Head of caudate nucleus (tissue), 42 donors: Measurements from ENCODE around the gene SEMA6B.
"Not testable (repeated sequence)": the region's sequence is repeated elsewhere in the genome, so short reads cannot be mapped to it uniquely, and the experiment has no call there.

ENCODE experiments used
- DNase-seq, 42 donors: peaks; one replicate each; pipeline versions ENCODE4 v3.0.0 to v3.0.0-alpha.2; 2020 to 2021; ENCODE audit warnings: mixed read lengths in 7 of 42
- intact Hi-C: fragments of 100-400 bp; cut with DNase I; formaldehyde crosslinking; loops from one replicate; pipeline ENCODE4 v1.15.0; 2022

Gene SEMA6B

DNA sequence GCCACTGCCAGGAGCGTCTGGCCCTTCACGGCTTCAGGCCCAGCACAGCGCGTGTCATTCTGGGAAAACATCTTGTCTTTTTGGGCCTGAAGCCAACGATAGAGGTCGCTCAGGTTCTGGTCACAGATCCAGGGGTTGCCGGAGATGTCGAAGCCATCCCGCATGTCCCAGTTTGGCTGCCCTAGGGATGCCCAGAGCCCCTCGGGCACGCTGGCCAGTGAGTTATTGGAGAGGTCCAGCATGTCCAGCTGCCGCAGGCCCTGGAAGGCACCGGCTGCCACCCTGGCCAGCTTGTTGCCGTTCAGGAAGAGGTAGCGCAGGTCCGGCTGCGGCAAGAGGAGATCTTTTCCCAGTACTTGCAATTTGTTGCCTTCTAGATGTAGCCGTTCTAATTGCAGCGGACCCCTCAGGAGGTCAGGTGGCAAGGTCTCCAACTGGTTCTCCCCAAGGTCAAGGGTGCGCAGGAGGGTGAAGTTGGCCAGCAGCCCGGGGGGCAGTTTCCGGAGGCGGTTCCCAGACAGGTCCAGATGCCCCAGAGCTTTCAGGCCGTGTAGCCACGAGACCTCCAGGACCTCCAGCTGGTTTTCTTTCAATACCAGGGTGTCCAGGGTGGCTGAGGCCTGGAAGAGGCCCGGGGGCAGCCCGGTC, 21.4 kb downstream of the SEMA6B start:
- DNase-seq, result no peak
- intact Hi-C loops, result no loop called here

DNA sequence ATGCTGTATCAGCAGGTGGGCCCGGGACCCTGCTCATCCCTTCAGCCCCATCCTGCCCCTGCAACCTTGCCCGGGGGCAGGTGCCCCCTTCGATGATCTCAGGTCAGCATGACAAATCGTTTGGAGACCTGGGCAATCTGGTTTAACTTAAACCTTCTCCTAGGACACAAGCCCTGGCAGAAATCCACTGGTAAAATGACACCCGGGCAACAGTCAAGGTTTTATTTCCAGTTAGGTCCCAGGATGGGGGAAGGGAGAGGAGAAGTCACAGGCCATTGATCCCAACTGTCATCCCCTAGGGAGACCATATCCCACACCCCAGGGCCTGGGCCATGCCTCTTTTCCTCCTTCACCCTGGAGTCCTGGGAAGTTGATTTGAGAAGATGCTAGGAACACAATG, 22.7 kb downstream of the SEMA6B start:
- intact Hi-C loops, result no loop called here
- no peak for DNase-seq

DNA sequence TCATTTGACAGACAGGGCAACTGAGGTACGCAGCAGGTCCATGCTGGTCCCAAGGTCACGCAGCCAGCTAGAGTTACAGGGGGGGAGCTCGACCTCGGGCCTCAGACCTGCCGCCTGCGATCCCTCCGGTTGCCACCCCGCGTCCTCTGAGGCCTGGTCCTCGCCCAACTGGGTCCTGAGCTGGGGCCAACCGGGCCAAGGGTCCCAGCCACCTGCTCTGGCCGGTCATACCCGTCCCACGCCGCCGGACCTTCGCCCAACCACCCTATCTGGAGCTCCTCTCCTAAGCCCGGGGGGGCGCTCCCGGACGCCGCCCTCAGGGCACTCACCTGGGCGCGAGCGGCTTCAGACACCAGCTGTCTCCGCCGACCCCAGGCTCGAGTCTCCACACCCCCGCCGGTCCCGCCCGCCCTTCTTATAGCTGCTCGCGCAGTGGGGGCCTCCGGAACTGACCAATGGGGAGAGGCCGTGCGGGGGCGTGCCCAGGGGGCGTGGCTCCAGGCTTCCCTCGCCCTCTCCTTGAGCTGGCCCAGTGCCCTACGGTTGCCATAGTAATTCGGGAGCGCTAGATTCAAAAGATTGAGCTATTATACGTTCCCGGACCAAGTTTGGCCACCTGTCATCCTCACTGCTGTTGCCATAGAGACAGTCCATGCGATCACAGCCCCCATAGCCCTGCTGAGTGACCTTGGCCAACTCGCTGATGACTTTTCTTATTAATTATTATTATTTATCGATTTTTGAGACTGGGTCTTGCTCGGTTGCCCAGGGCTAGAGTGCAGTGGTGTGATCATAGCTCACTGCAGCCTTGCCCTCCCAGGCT, 24.4 kb downstream of the SEMA6B start, which contains the start of gene PLIN5:
PLIN5 (minus strand) TSS at position 389 of the 823 bp plus-strand sequence. CDS start 1,150 bp downstream, outside the sequence.
- peak; percentile 44 to 84 (median 71) for DNase-seq
- intact Hi-C loops, result no loop called here

DNA sequence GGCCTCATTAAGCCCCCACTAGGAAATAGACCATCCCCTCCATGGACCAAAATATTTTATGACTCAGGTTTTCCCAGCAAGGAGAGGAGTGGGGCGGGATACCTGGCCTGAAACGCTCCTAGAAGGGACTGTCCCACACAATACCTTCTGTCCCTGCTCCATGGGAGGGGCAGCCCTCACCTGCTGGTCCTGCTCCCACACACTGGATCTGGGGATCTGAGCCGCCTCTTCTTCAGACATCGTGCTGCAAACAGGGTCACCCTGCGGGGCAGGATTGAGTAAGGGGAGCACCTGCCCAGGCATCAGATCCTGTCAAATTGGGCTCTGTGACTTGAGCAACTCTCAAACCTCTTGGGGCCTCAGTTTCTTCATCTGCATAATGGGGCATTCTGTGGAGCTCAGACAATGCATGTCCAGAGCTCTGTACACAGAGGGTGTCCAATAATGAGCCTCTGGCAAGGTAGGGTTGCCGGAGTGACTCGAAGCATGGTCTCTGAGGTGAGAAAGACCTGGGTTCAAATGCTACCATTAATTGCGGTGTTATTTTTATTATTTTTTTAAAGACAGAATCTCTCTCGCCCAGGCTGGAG, 25.6 kb downstream of the SEMA6B start:
- intact Hi-C loops, result no loop called here
- no peak for DNase-seq

DNA sequence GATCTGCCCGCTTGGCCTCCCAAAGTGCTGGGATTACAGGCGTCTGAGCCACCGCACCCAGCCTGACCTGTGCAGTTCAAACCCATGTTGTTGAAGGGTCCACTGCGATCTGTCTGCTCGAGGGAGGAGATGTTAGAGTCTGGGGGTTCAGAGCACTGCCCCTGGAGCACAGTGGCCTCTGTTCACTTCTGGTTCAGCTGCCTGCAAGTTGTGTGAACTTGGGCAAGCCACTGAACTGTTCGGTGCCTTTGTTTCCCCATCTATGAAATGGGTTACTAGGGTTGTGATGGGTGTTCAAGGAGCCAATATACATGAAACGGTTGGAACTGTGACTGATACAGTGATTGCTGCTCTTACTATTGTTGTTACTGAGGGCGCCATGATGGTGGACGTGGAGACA, 26.1 kb downstream of the SEMA6B start:
- DNase-seq, result no peak
- intact Hi-C loops, result no loop called here

DNA sequence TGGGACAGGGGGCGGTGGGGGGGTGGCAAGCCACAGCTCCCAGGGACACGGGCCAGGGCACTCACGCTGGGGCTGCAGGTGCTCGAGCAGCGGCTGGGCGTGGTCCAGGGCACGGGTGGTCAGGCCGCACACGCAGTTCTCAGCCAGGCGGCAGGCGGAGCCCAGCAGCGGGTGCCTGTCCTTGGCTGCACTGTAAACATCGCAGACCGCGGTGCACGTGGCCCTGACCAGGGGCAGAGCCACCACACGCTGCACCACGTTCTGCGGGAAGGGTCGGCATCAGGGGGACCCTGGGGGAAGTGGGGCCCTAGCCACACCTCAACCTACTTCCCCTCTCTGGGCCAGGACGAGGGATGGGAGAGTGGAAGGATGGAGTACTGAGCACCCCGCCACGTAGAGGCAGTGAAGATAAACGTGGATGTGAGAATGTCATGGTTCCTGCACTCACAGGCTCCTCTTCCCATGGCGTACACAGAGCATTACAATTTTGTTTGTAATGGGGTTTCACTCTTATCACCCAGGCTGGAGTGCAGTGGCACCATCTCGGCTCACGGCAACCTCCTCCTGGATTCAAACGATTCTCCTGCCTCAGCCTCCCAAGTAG, 27.8 kb downstream of the SEMA6B start:
- DNase-seq, result no peak
- intact Hi-C loops, result no loop called here

DNA sequence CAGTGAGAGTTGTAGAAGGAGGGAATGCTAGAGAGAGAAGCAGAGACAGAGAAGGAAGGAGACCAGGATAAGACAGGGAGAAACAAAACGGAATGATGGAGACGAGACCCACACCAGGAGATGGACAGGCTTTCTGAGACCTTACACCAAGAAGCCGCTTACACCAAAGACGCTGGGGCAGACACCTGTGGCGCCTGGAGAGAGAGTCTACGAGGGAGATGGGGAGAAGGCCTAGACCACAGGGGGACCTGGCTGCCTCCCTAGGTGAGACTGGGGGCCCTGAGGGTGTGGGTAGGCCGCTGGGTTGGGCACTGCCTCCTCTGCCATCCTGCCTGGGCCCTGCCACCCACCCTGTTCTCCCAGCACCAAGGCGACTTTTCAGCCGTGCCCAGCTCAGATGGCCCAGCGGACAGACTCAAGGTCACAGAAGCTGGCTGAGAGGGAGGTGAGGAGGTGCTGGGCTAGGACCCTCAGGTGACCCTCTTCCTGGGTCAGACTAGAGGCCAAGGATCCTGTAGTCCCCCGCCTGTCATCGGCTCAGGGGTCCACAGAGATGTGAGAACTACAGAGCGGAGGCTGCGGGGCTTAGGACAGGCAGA, 29.5 kb downstream of the SEMA6B start:
- intact Hi-C loops, result no loop called here

DNA sequence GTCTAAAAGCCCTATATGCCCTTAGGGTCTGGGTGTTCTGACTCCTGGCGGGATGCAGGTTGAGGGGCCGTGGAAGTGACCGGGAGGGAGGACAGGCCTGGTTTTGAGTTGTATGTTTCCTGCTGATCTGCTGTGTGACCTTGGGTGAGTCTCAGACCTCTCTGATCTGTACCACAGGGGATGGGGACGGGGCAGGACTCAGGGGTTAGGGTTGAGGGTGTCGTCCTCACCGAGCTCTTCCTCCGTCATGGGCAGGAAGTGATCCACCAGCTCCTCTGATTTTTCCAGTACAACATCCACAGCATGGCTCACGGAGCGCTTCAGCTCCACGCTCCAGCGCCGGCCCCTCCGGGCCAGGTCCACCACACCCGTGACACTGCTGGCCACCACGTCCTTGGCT, 30.6 kb downstream of the SEMA6B start:
- DNase-seq, result no peak
- intact Hi-C loops, result no loop called here

More for the DNA sequence above, 29.5 kb downstream of the SEMA6B start:
- no peak for DNase-seq

DNA sequence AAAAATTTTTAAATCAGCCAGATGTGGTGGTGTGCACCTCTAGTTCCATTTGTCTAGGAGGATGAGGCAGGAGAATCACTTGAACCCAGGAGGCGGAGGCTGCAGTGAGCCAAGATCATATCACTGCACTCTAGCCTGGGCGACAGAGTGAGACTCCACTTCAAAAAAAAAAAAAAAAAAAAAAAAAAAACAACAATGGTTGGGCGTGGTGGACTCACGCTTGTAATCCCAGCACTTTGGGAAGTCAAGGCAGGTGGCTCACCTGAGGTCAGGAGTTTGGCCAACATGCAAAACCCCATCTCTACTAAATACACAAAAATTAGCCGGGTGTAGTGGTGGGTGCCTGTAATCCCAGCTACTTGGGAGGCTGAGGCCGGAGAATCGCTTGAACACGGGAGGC, 32.1 kb downstream of the SEMA6B start:
- intact Hi-C loops, DNase-seq: not testable (repeated sequence)

DNA sequence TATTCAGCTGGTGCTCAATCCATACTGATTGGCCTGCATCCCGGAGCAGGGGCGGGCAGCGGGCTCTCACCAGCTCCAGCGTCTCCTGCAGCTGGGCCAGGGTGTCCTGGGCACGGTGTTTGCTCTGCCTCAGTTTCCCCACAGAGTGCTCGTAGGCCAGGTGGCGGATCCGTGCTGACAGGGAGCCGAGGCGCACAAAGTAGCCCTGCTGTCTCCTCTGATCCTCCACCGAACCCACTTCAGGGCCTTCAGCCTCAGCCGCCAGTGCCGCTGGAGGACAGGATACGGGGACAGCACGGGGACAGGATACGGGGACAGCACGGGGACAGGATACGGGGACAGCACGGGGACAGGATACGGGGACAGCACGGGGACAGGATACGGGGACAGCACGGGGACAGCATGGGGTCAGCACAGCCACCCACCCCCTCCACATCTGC, 33.9 kb downstream of the SEMA6B start:
- intact Hi-C loops, result no loop called here
- DNase-seq, result no peak

DNA sequence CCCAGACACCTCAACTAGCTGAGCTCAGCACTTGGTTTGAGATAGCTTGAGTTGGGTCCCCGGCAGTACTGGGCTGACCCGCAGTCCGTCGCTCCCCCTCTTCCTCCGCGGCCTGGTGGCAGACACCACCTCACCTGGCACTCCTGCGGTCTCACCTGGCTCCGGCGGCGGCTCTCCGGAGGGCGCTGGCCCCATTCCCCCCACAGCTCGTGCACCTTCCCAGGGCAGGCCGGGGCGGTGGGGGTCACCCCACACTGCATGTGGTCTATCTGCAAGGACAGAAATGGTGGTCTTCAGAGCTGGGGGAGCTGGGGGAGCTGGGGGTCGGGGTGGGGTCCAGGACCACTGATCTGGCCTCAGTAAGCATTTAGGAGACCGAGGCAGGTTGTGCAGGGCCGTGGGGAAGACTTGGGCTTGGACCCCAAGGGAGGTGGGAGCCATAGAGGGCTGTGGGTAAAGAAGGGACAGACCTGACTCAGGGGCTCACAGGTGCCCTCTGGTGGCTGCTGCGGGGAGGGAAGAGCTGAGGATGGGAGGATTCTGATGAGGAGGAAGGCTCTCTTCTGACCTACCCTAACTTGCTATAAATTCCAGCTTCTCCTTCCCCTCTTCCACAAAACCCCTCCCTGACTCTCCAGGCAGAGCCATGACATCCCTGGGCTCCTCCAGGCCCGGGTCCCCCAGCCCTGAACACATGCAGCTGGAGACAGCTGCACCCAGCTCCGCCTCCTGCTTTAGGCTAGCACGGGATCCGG, 34.5 kb downstream of the SEMA6B start:
- peak in 31 of 42 donors; percentile 25 to 78 (median 56) for DNase-seq
- intact Hi-C loops, result no loop called here

DNA sequence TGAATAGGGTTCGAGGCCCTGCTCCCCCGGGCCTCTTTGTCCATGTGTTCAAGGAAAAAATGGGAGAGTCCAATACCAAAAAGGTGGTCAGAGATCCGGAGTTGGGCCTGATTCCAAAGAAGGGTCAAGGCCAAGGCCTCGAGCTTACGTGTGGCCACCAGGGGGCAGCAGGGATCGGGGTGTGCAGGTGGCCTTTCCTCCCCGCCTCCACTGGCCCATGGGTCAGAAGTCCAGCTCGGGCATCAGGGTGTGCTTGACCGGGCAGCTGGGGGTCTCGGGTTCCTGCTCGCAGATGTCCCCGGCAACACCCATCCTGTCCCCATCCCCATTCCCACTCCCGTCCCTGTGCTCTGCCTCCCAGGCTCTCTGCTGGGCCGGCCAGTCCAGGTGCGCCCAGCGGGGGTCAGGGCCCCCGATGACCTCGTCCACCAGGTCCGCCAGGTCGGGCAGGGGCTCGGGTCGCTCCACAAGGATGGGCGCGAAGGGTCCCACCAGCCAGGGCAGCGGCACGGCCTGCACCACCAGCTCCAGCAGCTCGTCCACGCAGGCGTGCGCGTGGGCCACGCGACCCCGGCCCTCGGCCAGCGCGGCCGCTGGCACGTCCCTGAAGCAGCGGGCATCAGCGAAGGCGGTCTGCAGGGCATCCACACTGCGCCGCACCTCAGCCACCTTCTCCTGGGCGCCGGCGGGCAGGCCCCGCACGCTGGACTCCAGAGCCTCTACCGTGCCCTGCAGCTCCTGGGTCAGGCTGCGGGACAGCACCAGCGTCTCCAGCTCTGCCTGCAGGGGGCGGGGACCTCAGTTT, 36.0 kb downstream of the SEMA6B start:
- intact Hi-C loops, result no loop called here
- peak in 30 of 42 donors; percentile 14 to 75 (median 44) for DNase-seq

DNA sequence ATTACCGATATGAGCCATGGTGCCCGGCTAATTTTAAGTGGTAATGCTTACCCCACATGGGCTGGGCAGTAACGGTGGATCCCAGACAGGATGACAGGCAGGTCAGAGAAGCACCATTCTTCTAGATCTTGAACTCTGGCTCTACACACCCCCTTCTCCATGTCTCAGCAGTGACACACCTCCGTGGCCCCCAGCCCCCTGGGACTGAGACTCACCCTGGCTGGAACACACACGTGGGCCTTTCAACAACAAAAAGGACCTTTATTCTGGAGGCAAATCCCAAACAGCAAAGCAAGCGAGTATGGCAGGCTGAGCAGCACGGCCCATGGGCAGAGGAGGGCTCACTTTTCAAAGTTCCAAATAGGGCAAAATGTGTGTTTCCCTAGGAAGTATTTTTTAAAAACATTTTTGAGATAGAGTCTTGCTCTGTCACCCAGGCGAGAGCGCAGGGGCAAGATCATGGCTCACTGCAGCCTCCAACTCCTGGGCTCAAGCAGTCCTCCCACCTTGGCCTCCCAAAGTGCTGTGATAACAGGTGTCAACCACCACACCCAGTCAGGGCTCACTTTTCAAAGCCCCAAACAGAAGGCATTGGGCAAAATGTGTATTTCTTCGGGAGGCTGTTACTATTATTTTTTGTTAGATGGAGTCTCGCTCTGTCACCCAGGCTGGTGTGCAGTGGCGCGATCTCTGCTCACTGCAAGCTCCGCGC, 37.0 kb downstream of the SEMA6B start:
- intact Hi-C loops, result no loop called here

DNA sequence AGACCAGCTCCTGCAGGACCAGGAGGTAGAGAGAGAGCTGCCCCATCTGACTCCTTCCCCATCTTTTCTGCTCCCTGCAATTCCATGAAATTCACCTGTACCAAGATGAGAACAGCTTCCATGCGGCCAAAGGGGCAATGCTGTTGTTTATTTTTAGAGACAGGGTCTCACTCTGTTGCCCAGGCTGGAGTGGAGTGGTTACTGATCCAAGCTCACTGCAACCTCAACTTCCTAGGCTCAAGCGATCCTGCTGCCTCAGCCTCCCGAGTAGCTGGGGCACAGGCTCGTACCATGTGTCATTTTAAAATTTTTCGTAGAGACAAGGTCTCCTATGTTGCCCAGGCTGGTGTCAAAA, 37.6 kb downstream of the SEMA6B start:
- no peak for DNase-seq
- intact Hi-C loops, result no loop called here

More for the DNA sequence above, 37.0 kb downstream of the SEMA6B start:
- DNase-seq, result no peak

DNA sequence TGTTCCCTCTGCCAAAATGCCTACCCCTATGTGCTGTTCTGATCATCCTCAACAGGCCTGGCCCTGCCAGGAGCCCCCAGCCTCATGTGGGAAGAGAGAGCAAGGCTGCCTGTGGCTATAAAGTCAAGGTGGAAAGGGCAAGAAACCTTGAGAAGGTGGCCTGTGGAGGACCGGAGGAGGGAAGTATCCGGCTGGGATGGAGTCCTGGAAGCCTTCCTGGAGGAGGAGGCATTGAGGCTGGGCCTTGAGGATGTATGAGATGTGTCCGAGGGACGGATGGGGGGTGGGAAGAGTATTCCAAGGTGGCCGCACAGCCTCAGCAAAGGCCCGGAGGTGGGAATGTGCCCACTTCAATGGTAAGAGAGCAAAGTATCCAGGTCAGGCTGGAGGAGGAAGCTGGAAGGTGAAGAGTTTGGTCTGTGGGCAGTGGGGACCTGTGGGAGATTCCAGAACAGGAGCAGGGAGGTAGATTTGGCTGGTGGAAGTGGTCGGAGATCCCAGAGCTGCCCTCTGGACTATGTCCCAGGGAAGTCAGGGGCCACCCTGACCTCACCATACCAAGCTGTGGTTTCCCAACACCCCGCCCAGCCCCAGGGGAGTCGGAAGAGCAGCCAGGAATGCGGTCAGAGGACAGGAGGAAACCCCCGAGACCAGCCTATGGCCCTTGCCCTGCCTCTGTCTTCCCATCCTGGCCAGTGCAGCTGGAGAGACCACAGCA, 38.2 kb downstream of the SEMA6B start:
- no peak for DNase-seq
- intact Hi-C loops, result no loop called here

DNA sequence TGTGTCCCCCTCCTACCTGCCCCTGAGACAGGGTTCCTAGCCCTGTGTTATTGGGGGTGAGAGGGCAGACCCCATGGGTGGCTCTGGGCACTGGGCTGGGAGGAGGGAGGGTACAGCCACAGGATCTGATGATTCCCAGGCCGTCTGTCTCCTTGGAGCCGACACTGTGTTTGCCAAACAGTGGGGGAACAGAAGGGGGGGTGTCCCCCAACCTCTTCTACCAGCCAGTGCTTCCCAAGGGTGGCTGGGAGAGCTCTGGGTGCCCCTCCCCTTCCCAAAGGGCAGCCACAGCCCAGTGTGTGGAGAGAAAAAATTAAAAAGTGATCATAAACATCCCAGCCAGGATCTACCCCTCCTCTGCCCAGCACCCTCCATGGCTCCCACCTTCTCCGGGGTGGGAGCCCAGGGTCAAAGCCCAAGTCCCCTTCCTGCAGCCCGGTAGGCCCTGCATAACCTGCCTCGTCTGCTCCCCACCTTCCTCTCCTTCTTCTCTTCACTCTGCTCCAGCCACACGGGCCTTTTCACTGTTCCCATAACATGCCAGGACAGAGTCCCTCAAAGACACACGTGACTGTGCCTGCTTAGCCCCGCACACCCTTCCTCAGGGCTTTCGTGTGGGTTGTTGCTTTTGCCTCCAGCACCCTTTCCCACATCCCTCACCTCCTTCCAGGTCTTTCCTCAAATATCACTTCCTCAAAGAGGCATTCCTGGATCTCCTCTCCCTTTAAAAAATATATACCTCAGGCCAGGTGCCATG, 39.8 kb downstream of the SEMA6B start:
- intact Hi-C loops, result no loop called here
- DNase-seq, result peak in 8 of 42 donors; percentile 13 to 53 (median 32)
